Transverse colon (tissue), 3 donors: ENCODE measurements around the gene SCAF1.

Experiments
- CTCF ChIP-seq, 5 experiments: fragments of 200-600 bp in 3 of 5; fragments of 450-650 bp in 2 of 5; sonication (generic) in 3 of 5; IDR thresholded peaks; 1 replicate in 2 of 5; 2 replicates in 3 of 5; pipeline ENCODE4 v1.5.1; 2016 to 2017; ENCODE audit warnings: antibody characterized with exemption in 5 of 5, inconsistent platforms in 3 of 5, mild to moderate bottlenecking in 2 of 5, moderate library complexity in 1 of 5
- POLR2A ChIP-seq: fragments of 450-650 bp; IDR thresholded peaks from one replicate; pipeline ENCODE4 v1.6.1; 2016; ENCODE audit warnings: antibody characterized with exemption, mild to moderate bottlenecking, moderate library complexity

- TF ChIP-seq CTCF (IDR thresholded peaks at IDR 0.05) (no peak), POLR2A (no peak)
Measured at GRCh38 chr19:49631610-49632192, 10.3 kb upstream of the SCAF1 start.
